Measurements from ENCODE around the gene CDC20B. TPM values are rescaled to one million over a fixed set of nuclear protein-coding genes. Genes with fewer than 3 reads are reported as not detected.

Gene CDC20B
- total RNA-seq, 1 experiment from 2014 or later = 0.26 TPM

DNA sequence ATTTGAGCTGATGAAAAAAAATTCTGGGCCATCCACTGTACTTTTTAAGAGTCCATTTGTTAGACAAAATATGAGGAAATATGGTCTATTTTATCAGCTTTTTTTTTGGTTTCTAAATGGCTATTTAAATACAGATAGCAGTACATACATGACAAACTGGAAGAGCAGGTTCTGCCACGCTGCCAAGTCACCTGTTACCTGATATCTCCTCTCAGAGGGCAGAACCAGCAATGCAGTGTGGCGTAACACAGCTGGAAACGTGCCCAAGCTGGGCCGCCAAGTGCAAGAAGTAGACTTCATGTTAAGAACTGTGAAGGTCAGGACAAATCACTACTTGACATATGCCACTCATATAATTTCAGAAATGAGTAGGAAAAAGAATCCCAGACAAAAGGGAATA, 46.0 kb upstream of the CDC20B start:
- Histone ChIP-seq H3T11ph (ENCODE audit: low read length) (no peak overlapping the region), H3K56ac (ENCODE audit: insufficient read length, low read depth, low read length) (no peak overlapping the region), H2BK15ac (ENCODE audit: low read depth, low read length) (no peak overlapping the region), H4K20me1 (ENCODE audit: control insufficient read depth, insufficient read depth, insufficient read length) (no peaks in the 10 kb centered on the region), H3K79me2 (ENCODE audit: insufficient read depth, low read length) (no peaks in the 10 kb centered on the region), H2BK20ac (ENCODE audit: low read depth, low read length, poor library complexity, severe bottlenecking) (no peak overlapping the region), H4K8ac (replicated peaks; ENCODE audit: insufficient read length, low read depth, low read length) (no peak overlapping the region), H3K14ac (ENCODE audit: insufficient read depth, low read length) (no peak overlapping the region), H3K18ac (ENCODE audit: insufficient read length, low read depth, low read length) (no peak overlapping the region), H3K23ac (ENCODE audit: insufficient read length, low read depth, low read length) (no peak overlapping the region), H3K4me2 (ENCODE audit: insufficient read depth, insufficient read length, low read length) (no peak overlapping the region), H2AFZ (ENCODE audit: low read length) (no peak overlapping the region), H3K9ac (ENCODE audit: extremely low read depth, insufficient read length, low read length) (no peak overlapping the region), H4K5ac (ENCODE audit: insufficient read length, low read depth, low read length) (no peak overlapping the region), H3K9me3 (ENCODE audit: control insufficient read depth, low read depth, low read length) (no peaks in the 10 kb centered on the region), H2AK5ac (ENCODE audit: insufficient read length, low read length) (no peak overlapping the region), H2BK5ac (ENCODE audit: insufficient read length, low read length) (no peak overlapping the region), H2BK120ac (ENCODE audit: low read depth, low read length, poor library complexity, severe bottlenecking) (no peak overlapping the region), H3K4ac (ENCODE audit: low read depth, low read length) (no peak overlapping the region), H2BK12ac (ENCODE audit: insufficient read length, low read depth, low read length) (no peak overlapping the region), H3K23me2 (ENCODE audit: insufficient read length, low read depth, low read length, poor library complexity, severe bottlenecking) (no peaks in the 10 kb centered on the region), H4K91ac (ENCODE audit: insufficient read length, low read depth, low read length) (no peak overlapping the region), H3K4me1 (ENCODE audit: insufficient read depth, low read length) (no peaks in the 10 kb centered on the region), H3K79me1 (ENCODE audit: insufficient read depth, low read depth, low read length, poor library complexity, severe bottlenecking) (no peaks in the 10 kb centered on the region), H3K27me3 (ENCODE audit: insufficient read depth, low read length) (peaks cover 38% of the 10 kb centered on the region), H3K27ac (ENCODE audit: insufficient read length, low read depth, low read length) (no peak overlapping the region)
- peaks cover 2 to 13% of the 10 kb centered on the region in 2 experiments; a peak in 2 of 5 replicates for H3K9me3 Mint-ChIP-seq
- H3K4me3 Mint-ChIP-seq = no peak overlapping the region
- DNase-seq = peak; percentile 62
- no peak for TF ChIP-seq CTCF (conservative IDR thresholded peaks at IDR 0.05)
- no peaks in the 10 kb centered on the region; a peak in 1 of 7 replicates for H3K36me3 Mint-ChIP-seq (ENCODE audit: insufficient read depth in 1 of 3, low read depth in 3 of 3)
- H3K27me3 Mint-ChIP-seq (ENCODE audit: low read depth) = peaks cover 73% of the 10 kb centered on the region
- WGBS (ENCODE audit: extremely low coverage, insufficient read length, low lambda C conversion rate) = no CpG with 5 or more reads among the region's 4 CpGs
- no peak overlapping the region for H3K27ac Mint-ChIP-seq
- H3K4me1 Mint-ChIP-seq = peaks cover 22 to 29% of the 10 kb centered on the region in 2 experiments
